Endothelial cell of hepatic sinusoid (primary cell): ENCODE data around the gene TLR8.

Experiments
- in situ Hi-C: cut with HindIII; loops from 2 replicates; pipeline ENCODE4 v1.10.0; 2017; ENCODE audit warnings: low sequenced_read_pairs

Gene TLR8

DNA sequence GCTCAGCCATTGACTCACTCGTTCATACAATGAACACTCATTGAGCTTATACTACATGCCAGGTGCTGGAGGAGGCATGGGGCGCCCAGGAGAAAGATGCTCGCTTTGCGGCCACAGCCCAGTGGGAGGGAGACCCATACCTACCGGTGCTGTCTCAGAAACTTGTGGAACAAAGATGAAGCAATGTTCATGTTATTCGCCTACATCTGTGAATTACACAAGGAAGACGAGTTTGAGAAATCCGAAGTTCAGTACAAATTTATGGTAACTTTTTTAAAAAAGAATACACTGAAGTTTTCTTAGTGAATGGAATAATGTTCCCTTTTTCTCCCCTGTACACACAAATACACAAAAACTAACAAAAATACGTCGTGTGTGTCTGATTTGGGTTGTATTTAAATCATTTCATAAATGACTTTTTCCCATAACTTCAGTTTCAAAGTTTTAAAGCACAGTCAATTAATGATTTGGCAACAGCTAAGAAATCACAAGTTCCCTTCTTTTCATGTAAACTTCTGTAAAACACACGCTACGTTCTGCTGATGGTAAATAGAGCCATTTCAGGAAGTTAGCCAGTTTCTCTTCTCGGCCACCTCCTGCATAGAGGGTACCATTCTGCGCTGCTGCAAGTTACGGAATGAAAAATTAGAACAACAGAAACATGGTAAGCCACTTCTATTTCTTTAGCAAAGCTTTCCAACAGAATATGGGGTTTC lies at the start of gene TLR8:
TSS of gene TLR8 (plus strand) at position 575 of the 716 bp plus-strand sequence. CDS start at position 662, 87 bp downstream.
- in situ Hi-C loops, result no loop called here

DNA sequence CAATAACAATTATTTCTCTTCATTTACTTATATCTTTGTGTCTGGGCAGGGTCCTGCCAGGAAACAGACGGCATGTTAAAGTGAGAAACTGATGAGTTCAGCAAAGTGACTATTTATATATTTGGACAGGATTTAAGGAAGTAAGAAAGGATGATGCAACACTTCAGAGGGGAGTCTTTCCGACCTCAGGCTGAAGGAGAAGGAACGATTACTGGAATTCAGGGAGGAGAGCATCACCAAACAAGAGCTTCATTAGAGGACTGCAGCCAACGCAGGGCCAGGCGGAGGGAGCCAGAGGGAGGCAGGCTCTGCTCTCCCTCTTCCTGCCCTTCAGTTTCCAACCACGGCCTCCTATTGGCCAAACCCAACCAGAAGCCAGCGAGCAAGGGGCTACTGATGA lies 41.1 kb upstream of the TLR8 start:
- in situ Hi-C loops, result no loop called here

DNA sequence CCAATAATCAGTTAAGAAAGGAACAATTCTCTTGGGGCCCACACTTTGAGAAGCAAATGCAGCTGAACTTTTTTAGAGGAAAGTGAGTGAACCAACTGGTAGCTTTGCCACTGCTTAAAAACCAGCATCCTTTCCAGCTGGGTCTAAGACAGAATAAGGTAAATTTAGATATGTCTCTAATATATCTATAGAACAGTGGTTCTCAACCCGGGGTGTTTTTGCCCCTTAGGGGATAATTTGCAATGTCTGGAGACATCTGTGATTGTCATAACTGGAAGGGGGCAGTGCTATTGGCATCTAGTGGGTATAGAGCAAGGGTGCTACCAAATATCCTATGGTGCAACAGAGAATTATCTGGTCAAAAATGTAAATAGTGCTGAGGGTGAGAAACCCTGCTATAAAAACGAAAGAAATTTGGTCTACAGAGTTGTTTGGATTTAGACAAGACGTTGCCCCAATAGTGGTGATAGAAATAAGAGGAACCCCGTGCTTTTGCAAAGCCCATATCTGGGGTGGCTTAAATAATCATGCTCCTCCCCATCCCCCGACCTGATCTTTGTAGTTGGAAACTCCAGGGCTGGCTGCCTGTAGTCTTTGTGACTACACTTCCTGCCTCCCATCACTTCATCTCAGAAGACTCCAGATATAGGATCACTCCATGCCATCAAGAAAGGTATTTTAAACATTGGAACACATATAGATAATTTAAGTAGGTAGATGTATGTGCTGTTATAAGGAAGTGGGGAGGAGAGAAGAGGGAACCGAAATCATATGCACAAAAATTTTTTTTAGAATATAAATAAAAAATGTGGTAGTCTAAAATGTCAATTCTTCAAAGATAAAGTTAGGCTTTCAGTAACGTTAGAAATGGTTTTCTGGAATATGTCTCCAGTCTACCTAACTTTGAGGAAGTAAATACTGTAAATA lies 39.7 kb upstream of the TLR8 start, which contains the start of gene TLR7:
TSS of gene TLR7 (plus strand) at position 622 of the 927 bp plus-strand sequence. CDS start 507 bp downstream, outside the sequence.
- in situ Hi-C loops, result no loop called here

DNA sequence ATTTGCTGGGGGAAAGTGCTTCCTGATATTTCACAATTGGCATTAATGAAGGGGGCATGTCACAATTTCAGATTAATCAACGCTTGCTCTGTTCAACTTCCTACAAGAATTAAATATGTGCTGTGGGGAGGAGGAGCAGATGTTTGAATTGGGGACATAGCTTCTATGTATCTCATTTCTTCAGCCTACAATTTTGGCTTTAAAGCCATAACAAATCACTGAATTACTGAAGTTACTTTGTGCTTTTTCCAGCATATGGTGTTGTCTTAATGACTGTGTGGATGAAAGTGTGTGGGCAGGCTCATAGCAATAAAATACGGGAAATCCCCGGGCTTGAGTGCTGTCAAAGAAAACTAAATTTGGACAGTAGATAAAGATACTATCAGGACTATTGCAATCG lies 38.7 kb upstream of the TLR8 start:
- in situ Hi-C loops, result no loop called here

DNA sequence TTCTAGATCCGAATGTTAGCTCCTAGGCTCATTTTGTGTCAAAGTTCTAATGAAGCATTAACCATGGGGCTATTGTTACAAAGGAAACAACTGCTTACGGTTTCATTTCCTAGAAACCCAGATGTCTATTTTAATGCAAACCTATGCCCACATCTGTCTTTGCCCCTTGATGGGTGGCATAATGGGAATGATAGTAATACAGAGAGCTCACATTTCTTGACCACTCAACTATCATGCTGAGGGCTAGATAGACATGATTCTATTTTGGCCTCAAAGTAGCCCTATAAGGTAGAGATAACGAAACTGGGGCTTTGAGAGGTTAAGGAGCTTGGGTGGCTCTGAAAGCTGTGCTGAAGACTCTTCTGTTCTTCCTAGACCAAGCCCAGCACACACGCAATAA lies 37.7 kb upstream of the TLR8 start:
- in situ Hi-C loops, result no loop called here

DNA sequence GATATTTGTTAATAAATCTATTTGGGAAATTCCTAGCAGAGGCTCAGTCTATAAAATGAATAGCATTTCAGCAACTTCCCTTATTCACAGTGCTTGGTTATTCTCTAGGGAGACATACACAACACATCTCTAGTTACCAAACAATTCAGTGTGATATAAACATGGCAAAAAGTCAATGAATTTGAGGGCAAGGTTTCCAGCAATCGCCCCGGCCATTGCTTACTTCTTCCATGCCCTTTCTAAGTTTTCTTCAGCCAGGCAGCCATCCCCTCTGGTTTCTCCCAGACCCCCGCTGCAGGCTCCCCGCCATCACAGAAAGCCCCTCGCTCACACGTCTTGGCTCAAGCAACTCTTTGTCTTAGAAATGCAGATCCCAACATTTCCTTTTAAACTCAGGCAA lies 35.2 kb upstream of the TLR8 start:
- in situ Hi-C loops, result no loop called here

DNA sequence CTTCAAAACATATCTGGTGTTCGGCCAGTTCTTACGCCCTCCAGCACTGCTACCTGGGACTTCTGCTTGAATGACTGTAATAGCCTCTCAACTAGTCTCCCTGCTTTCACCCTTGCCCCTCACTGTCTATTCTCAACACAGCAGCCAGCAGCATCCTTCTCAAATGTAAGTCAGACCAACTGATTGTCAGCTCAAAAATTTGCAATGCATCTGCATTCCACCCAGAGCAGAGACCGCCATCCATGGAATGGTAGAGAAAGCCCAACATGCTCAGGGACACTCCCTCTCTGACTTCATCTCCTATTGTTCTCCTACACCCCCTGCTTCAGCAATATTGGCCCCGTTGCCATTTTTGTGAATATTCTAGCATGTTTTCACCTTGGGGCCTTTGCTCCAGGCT lies 33.7 kb upstream of the TLR8 start:
- in situ Hi-C loops, result no loop called here

DNA sequence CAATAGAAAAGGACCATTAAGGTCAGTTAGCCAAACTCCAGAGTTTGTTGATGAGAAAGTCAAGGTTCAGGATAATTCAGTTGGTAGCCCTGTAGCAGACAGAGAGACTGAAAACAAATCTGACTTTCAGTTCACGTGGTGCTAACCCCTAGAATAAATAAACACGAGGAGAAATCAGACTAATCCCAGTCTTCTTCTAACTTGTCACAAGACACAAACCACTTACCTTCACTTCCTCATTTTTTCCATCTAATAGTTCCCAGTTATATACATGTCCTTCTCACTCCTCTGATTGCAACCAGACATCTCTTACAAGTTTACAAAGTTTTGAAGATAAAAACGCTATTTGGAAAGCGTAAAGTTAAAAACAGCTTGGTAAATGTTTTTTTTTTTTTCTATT lies 31.8 kb upstream of the TLR8 start:
- in situ Hi-C loops, result no loop called here

DNA sequence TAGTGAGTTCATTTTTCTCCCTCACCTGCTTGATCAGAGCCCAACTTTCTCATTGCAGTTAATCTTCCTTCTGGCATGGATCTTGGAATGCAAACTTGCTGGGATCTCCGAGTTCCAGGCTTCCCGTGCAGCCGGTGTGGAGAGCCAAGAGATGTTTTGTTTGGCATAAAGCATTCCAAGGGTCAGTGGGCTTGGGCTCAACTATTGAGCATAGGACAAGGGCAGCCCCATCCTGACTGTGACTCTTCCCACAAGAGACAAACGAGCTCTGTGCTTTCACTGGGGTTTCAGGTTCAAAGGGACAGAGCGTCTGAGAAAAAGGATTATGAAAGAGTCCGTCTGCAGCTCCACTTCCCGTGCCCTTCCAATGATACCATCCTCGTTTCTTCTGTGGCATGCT lies 29.0 kb upstream of the TLR8 start:
- in situ Hi-C loops, result no loop called here

DNA sequence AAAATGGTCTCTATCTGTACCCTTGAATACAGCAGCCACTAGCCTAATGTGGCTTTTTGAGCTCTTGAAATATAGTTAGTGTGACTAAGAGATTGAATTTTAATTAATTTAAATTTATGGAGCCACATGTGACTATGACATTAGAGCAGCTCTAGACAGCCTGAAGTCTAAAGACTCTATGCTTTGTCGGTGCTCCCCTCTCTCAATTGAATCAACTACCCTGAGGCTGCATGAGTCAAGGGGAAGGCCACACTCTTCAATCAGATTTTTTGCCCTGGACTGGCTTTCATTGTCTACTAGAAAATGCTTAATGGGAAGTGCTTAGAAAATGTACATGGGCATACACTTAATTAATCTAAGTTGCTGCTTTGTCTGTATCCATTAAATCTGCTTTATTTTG lies 27.9 kb upstream of the TLR8 start:
- in situ Hi-C loops, result no loop called here

DNA sequence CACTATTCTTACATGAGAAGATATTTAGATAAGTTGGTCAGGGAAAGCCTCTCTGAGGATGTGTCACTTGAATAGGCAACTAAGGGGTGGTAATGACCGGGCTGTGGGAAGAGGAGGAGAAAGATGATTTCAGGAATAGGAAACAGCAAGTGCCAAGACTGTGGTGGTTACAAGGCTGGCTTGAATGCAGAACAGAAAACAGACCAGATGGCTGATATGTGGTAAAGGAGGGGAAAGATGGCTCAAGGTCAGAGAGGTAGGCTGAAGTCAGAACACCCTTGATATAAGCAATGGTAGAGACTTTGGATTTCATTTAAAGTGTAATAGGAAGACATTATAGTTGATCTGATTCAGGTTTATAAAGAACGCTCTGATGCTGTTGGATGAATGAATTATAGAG lies 24.5 kb upstream of the TLR8 start:
- in situ Hi-C loops, result no loop called here

DNA sequence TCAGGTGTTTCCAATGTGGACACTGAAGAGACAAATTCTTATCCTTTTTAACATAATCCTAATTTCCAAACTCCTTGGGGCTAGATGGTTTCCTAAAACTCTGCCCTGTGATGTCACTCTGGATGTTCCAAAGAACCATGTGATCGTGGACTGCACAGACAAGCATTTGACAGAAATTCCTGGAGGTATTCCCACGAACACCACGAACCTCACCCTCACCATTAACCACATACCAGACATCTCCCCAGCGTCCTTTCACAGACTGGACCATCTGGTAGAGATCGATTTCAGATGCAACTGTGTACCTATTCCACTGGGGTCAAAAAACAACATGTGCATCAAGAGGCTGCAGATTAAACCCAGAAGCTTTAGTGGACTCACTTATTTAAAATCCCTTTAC lies 20.9 kb upstream of the TLR8 start:
- in situ Hi-C loops, result no loop called here

DNA sequence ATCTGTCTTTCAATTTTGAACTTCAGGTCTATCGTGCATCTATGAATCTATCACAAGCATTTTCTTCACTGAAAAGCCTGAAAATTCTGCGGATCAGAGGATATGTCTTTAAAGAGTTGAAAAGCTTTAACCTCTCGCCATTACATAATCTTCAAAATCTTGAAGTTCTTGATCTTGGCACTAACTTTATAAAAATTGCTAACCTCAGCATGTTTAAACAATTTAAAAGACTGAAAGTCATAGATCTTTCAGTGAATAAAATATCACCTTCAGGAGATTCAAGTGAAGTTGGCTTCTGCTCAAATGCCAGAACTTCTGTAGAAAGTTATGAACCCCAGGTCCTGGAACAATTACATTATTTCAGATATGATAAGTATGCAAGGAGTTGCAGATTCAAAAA lies 19.9 kb upstream of the TLR8 start:
- in situ Hi-C loops, result no loop called here

DNA sequence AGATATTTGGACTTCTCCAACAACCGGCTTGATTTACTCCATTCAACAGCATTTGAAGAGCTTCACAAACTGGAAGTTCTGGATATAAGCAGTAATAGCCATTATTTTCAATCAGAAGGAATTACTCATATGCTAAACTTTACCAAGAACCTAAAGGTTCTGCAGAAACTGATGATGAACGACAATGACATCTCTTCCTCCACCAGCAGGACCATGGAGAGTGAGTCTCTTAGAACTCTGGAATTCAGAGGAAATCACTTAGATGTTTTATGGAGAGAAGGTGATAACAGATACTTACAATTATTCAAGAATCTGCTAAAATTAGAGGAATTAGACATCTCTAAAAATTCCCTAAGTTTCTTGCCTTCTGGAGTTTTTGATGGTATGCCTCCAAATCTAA lies 19.3 kb upstream of the TLR8 start:
- in situ Hi-C loops, result no loop called here

DNA sequence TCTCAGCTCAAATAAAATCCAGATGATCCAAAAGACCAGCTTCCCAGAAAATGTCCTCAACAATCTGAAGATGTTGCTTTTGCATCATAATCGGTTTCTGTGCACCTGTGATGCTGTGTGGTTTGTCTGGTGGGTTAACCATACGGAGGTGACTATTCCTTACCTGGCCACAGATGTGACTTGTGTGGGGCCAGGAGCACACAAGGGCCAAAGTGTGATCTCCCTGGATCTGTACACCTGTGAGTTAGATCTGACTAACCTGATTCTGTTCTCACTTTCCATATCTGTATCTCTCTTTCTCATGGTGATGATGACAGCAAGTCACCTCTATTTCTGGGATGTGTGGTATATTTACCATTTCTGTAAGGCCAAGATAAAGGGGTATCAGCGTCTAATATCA lies 18.7 kb upstream of the TLR8 start:
- in situ Hi-C loops, result no loop called here

DNA sequence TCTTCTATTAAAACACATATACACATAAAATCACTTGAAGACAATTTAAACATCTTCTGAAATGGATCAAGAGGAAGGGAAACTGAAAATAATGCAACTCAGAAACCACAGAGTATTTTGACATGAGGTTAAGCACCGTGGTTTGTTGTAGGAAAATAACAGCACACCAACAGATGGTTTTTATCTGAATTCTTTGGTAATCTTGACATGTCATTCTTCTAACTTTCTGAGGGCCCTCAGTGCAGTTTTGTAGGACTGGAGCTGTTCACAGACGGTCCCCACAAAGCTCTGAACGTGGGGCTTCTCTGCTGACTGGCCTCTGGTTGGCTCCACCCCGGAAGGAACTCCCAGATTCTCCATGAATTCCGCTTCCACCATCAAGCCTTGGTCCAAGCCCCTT lies 16.0 kb upstream of the TLR8 start:
- in situ Hi-C loops, result no loop called here

DNA sequence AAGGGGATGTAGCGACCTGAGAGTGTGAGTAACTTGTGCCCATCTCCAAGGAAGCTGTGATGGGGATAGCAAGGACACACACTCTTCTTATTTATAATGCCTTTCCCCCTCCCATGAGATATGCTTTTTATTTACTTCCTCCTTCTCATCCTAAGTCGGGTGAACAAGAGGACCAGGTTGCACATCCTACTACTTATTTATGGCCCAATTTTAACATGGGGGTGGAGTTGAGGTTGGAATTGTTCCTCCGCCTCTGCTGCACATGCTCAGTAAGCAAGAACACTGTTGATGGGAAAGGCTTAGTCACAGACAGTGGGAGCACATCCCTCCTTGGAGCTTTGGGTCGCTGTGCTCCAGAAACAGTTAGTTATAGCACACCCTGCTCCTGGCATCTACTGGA lies 15.2 kb upstream of the TLR8 start:
- in situ Hi-C loops, result no loop called here

DNA sequence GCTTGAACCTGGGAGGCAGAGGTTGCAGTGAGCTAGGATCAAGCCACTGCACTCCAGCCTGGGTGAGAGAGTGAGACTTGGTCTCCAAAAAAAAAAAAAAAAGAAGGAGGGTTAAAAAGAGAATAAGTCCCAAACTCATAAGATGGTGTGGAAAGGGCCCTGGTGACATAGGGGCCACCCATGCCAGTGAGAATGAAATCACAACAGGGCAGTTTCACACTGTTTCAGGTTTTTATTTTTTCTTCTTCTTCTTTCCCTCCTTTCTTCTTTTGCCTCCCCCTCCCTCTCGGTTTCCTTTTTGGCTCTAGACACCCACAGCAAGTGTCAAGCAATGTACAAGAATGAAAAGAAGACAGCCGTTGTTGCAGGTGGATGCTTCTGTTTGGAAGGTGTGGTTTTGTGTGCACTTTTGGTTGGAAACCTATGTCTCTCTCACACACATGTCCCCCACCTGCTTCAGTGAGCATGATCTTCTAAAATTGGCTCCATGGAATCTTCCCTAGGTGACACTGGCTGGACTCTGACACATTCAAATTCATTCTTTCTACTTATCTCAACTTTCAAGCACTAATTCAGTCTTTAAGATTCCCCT lies 14.4 kb upstream of the TLR8 start:
- in situ Hi-C loops, result no loop called here

DNA sequence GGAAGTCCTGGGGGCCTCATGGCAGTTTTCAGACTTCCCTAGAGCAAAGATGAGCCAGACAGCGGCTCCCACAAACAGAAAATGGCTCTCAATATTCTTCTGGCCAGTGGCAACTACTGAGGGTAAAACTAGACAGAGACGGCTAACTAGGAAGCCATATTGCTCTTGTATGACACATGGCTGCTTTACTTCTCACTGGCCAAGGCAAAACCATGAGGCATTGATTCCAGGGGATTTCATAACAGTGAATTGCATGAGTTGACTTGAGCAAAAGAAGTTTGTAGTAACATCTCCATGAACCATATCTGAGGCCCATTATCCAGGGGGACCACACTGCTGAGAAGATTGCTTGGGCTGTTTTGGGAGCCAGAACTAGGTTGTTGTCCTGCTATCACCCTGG lies 13.7 kb upstream of the TLR8 start:
- in situ Hi-C loops, result no loop called here

DNA sequence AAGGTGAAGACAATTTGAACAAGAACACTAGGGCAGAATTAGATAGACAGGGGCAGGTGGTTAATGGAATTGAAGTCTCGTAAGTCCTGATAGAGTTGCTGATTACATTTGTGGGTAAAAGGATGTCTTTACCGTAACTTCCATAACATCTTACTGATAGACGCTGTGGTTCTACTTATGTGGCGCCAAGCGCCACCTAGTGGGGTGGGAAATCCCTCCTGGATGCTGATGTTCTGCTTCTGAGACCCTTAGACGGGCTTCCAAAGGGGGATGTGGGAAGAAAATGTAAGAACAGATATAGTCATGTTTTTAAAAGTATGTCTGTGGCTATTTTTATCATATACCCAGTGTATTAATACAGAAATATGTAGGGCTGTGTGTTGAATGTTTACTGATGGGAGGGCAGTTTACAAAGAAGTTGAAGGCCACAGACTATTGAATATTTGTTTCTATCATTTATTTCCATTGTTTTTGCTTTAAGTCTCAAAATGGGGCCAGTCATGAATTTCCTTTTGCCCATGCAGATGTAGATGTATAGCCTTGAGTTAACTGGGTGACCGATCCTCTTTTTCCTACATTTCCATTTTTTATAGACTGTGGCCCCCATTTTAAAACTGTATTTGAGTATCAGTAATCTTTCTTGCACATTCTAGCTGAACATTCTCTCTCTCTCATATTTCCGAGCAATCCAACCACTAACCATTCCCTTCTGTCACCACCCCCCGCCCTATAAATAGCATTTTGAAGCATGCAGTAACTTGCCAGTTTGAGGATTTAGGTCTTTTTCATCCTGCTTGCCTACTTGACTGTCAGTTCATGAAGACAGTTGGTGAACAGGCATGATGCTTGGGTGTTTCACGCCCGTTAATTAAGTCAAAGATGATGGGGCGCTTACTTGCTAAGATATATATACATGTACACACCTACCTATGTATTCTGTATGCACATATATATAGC lies 12.1 kb upstream of the TLR8 start:
- in situ Hi-C loops, result no loop called here

DNA sequence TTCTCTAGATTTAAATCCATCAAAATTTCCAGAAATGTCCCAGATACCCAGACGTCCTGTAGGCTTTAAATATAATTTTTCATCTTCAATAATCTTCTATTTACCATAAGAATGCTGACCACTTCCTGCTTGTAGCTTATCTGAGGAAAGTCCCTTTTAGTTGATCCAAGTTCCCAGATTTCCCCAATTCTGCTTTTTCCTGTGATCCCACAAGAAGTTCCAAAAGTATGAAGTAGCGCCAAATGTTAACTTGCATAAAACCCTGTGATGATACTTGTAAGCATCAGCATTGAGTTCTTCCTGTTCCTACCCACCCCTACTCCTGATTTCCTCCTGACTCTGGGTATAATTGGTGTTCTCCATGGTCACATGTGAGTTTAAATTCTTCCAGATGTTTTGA lies 10.6 kb upstream of the TLR8 start:
- in situ Hi-C loops, result no loop called here
